Measurements from ENCODE around the gene FBXO7.
"Not testable (repeated sequence)": the region's sequence is repeated elsewhere in the genome, so short reads cannot be mapped to it uniquely, and the experiment has no call there.

The FBXO7 gene

DNA sequence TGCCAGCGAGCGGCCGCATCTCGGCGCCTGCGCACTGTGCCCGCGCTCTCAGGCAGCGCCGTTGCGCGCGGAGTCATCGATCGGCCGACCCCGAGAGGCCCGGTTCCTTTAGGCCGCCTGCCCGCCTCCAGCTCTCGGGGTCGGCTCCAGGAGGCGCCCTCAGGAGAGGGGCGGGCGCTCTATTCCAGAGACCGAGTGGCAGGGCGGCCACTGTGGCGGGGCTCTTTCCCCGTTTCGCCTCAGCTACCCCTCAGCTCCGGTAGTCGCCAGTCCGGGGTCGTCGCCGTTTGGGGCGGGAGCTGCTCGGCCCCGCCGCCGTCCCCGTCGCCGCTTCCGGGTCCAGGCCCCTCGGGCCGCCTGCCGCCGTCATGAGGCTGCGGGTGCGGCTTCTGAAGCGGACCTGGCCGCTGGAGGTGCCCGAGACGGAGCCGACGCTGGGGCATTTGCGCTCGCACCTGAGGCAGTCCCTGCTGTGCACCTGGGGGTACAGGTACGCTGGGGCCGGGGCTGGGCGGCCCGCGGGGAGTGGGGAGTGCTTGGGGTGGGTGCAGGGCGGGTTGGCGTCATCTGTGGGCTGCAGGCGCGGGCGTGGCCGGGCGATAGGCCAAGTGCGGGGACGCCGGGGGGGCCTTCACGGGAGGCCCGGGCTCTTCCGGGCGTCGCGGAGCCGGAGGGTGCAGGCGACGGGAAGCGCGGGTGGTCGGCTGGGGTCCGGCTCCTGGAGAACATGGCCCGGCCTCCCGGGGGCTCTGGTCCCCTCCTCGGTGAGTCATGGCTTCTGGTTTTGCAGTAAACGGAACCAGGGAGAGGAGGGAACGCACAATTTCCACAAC lies at the start of gene FBXO7:
Gene FBXO7 (plus strand): TSS at position 177 of the 833 bp plus-strand sequence. CDS start 192 bp downstream, at position 369.
- DNase-seq: peak; percentile 88

DNA sequence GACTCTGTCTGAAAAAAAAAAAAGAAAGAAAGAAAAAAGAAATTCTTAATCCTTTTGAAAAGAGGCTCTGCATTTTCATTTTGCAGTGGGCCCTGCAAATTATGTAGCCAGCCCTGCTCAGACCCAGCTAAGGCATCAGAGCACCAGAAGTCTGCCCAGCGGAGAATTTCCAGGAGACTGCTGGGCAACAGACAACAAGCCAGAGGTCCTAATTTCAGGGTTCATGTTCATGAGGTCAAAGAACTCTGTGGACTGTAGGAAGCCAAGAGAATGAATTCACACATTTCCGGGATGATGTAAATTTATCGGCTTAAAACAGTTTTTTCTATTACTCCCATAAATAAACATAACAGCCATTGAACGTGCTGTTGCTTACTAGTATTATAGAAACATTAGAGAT lies 47.7 kb upstream of the FBXO7 start:
- DNase-seq: no peak

DNA sequence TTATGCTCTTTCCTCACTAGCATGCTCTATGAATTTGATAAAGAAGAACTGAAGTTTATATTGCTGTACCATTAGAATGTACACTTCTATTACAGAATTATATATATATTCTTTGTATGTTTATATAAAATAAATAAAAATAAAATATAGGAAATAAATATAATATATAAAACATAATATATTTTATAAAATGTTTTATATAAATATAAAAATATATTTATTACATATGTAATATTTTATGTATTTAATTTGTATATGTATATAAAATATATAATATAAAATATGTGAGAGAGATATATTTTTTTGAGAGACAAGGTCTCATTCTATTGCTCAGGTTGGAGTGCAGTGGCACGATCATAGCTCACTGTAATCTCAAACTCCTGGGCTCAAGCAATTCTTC lies 44.3 kb upstream of the FBXO7 start:
- no peak for DNase-seq

DNA sequence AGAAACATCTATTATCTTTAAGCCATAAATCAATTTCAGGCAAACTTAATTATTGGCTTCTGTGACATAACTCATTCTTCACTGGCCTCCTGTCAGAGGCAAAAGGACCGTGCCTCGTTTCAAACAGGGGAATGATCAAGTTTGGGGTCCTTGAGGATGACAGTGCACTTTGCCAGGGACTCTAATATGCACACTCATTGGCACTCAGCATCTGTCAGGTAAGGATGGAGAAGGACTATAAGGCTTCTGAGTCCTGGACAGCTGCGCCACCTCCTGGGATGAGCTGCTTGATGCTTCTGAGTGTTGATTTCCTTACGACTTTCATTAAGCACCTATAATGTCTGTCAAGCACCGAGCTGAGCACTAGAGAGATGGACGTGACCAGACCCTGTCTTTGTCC lies 30.5 kb upstream of the FBXO7 start:
- no peak for DNase-seq

DNA sequence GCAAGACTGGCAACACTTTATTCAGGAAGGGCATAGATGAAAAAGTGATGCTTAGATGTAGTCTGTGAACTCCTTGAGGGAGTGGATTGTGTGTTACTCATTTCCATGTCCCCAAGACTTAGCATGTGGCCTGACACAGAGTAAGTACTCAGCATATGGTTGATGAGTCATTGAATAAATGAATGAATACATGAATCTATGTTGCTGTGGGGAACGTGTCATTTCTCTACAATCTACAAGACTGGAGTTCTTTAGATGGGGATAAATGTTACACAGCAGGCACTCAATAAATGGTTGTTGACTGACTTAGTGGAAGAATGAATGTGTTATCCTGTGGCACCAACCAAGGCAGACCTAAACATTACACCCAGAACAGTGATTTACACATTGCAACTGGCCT lies 28.3 kb upstream of the FBXO7 start:
- no peak for DNase-seq

DNA sequence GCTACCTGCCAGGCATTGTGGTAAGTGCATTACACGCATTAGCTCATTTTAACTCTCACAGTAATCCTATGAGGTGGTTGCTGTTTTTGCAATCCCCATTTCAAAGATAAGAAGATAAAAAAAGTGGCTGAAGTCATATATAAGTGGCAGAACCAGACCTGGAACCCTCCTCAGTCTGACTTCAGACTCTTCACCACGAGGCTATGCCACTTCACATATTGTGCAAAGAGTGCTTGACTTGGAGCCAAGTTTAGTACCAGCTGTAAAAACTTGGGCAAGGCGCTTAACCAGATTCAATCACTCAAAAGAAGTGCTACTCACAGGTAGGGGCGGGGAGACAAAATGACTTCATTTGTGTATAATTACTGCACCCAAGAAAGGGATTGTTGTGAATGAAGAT lies 25.6 kb upstream of the FBXO7 start:
- DNase-seq: no peak

DNA sequence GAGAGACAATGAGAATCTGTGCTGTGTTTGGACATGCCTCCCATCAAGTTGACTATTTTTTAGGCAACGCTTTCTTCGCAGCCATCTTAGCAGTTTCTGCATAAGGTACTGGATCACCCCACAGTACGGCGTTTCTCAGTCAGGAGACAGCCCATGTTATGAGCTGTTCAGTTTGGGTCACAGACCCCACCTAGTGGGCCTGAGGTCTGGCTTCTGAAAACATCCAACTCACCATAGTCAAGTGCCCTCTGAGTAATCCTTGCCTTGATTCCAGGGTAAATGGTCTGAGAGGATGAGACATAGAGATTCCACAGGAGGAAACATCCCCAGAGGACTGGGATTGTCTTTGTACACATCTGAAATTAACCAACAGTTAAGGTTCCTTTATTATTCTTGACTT lies 17.6 kb upstream of the FBXO7 start:
- no peak for DNase-seq

DNA sequence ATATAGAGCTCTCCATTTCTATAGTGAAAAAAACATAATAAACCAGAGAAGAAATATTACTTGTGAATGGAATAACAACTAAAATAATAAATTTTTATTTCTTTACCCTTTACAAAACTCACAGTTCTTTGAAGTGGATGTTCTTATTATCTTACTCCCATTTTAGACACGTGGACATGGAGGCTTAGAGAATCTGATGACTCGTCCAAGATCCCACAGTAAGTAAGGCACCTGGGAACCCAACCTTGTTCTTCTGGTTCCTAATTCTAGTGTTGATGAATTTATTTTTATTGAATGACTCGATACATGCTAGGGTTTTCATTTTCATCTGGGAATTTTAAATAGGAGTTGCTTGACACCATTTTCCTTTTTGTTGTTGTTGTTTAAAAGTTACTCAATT lies 12.2 kb upstream of the FBXO7 start:
- no peak for DNase-seq

DNA sequence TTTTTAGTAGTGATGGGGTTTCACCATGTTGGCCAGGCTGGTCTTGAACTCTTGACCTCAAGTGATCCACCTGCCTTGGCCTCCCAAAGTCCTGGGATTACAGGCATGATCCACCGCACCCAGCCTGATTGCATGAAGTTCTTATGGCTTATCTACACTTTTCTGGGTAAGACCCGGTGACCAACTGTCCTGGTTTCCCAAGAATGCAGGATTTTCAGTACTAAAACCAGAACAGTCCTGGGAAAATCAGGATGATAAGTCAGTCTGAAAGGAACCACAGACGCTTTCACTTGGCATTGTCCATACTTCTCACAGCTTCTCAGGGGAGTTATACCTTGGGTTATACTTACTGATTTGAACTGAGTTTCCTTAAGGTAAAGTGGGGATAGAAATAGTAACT lies 8.9 kb upstream of the FBXO7 start:
- DNase-seq: no peak

DNA sequence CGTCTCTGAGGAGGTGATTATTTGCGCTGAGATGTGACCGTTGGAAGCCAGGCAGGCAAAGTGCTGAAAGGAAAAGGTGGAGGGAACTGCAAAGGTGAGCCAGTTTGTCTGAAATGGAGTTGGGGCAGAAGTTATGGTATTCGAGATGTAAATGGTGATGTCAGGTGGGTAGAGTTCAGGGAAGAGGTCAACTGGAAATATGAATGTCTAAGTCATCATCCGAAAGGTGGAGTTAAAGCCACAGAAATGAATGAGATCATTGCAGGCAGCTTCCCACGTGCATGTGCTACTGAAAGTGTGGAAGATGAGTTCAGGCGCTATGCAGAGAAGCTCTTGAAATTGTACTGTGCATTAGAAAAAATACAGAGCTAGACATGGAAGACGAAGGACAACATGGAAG lies 8.1 kb upstream of the FBXO7 start:
- no peak for DNase-seq

DNA sequence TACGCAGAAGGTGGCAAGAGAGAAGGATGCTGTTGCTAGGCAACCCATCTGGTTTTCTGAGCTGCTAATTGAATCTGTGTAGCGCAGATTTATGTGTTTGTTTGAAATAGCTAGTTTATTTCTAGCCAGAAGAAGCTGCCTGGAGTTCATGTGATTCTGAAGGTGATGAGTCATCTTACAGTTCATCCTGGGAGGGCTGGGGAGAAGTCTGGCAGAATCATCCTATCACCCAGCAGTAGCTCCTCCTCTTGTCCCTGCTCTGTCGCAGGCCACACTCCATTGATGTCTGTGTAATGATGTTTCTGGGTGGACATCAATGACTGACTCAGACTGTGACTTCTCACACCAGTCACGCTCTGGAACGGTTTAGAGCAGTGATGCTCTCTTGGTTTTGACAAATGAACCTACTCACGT lies 4.8 kb upstream of the FBXO7 start:
- no peak for DNase-seq

DNA sequence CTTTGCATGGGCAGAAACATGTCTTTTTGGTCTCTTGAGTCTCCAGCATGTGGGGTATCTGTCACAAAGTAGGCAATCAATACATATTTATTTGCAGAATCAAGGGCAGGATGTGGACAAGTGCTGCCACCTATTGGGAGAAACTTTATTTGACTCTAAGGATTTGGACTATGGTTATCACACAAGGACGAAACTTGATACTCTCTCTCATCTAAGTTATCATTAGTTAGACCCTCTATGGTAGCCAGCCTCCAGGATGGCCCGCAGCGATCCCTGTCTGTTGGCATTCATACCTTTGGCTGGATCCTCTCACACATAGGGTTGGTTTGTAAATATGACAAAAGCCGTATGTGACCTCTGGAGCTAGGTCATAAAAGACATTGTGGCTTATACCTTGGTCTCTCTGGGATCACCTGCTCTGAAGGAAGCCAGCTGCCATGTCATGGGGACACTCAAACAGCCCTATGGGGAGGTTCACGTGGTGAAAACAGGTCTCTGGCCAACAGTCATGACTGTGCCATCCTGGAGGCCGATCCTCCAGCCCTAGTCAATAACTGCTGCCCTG lies 1.1 kb upstream of the FBXO7 start:
- DNase-seq: peak; percentile 13

DNA sequence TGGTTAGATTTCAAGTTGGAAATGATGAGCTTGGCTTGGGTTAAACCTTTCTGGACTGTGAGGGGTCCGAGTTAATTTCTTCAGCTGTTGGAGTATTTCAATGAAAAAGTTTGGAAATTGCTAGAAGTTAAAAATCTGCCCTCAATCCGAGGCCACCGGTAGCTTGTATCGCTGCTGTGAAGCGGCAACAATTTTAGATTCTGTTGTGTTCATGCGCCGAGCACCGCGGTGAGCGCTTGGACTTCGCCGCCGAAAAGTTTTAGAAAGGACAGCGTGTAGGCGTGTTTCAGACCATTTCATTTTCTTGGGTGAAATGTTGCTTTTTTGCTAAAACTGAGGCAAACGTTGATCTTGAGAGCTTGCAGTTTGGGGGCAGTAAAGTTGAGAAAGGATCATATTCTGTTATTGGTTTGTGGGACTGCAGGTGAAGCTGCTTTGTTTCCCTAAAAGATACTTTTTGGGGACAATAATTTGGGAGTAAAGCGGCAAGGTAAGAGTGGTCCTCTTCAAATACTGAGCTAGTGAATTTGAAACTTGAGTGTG lies 928 bp downstream of the FBXO7 start:
- DNase-seq: peak; percentile 13

DNA sequence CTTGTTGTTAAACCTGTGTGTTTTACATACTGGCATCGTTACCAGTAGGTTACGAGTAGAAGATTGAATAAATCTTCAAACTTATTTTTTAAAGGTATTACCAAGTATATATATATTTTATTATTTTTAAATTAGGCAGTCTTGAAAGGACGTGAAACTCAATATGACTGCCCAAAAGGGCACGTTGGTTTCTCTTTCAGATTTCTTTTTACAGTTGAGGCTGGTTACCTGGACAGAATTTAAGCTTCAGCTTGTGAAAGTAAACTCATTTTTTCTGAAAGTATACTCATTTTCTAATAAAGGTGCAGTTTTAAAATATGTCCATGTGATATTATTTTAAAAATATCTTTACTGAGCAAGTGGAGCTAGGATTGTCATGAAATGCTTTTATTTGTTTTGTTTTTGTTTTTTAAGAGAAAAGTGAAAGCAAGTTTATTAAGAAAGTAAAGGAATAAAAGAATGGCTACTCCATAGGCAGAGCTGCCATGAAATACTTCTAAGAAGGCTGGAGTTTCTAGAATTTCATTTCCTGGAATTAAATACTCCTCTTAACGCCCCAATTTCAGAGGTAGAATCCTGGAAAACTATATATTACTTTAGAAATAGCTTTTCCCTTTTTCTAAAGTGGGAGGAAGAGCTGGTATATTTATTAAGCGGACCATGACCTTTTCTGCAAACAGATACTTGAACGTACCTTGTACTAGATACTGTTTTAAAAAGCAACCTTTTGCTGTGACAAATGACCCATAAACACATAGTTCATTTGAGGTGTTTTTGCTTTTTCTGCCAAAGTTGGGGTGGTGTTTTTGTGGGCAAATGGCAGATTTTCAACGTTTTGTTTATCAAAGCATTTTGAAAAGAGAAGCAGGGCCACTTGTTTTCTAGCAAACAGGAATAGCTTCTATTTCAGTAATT lies 1.9 kb downstream of the FBXO7 start:
- DNase-seq: no peak

DNA sequence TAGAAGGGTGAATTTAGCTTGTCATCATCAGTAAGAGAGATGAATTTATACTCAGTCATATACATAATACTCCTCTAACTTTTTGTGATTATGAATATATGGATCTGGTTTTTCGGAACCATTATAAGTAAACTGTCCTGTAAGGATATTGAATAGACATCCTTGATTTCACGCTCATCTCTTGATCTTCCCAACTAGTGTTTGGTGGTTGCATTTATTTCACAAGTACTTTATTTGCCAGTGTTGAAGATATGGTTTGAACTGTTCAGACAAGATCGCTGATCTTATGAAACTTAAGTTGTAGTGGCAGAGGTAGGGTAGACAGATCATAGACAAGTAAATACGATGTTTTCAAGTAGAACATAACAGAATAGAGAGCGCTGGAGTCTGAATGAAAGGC lies 3.0 kb downstream of the FBXO7 start:
- no peak for DNase-seq

DNA sequence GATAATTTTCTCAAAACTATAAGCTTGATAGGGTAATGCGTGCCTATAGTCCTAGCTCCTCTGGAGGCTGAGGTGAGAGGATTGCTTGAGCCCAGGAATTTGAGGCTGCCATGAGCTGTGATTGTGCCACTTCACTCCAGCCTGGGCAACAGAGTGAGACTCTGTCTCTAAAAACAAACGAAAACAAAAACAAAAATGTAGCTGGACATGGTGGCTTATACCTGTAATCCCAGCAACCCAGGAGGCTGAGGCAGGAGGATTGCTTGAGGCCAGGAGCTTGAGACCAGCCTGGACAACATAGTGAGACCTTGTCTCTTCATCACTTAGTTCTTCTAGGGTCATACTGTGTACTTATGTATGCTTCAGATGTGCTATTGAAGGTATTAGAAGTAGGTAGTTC lies 3.9 kb downstream of the FBXO7 start:
- not testable (repeated sequence) for DNase-seq

DNA sequence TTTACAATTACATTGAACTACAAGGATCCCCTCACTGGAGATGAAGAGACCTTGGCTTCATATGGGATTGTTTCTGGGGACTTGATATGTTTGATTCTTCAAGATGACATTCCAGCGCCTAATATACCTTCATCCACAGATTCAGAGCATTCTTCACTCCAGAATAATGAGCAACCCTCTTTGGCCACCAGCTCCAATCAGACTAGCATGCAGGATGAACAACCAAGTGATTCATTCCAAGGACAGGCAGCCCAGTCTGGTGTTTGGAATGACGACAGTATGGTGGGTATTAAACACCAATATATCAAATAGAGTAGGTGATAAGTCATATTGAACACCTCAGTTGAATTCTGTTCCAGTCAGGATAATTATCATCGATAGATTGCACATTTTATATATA lies 4.4 kb downstream of the FBXO7 start:
- no peak for DNase-seq

DNA sequence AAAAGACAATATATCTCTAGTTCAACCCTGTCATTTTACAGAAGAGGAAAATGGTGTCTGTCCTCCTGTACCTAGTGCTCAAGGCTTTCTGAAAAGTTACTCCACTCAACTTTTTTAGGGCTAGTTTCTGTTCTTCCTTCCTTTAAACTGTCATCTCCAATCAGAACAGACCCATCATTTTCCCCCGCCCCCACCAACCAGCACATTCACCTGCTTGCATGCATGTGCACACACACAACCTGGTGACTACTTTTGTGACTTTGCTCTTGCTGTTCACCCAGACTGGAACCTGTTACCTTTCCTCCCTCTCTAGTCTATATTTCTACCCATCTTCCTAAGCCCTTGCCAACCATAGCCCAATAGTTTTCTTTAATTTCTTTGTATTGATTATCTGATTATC lies 5.6 kb downstream of the FBXO7 start:
- DNase-seq: peak; percentile 37

DNA sequence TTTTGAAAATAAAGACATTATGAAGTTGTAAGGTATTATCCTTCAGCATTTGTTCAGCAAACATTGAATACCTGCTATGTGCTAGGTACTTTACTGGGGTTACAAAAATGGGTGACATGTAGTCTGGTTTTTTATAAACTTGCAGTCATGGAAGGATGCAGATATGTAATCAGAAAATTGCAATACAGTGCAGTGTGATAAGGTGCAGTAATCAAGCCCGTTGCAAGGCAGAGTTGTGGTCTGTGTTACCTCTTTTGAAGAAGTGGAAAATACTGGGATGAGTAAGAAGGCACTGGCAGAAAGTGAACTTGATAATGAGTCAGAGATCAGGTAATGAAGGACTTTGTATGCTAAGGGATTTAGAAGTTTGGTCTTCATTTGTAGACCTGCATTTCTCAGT lies 8.1 kb downstream of the FBXO7 start:
- DNase-seq: peak; percentile 39

DNA sequence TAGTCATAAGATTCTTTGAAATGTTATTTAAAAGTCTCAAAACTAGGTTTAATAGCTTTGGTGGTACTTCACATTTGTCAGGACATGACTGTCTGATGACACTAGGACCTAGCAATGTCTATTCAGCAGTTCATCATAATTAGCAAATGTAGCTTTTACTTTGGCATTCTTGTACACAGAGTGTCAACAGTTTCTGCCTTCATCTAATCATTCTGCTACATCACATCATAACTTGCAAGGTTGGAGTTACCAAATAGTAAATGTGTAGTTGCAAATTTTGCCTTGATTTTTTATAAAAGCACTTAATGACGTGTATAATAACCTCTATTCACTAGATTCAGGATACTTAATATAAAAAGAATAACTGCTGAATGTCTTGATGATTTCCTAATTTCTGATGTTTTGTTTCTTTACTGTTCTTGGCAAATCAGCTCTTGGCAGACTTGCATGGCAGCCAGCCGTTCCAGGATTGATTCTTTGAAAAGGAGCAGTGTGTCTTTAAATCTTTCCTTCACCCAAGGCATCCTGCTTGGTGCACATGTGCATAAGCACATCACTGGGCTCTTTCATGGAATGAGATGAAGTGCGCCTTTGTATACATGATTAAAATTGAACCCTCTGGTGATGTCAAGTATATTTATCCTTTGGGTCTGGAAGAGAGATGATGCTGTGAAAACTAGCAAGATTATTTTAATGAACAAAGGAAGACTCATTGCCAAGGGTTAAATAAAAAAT lies 12.2 kb downstream of the FBXO7 start:
- no peak for DNase-seq

DNA sequence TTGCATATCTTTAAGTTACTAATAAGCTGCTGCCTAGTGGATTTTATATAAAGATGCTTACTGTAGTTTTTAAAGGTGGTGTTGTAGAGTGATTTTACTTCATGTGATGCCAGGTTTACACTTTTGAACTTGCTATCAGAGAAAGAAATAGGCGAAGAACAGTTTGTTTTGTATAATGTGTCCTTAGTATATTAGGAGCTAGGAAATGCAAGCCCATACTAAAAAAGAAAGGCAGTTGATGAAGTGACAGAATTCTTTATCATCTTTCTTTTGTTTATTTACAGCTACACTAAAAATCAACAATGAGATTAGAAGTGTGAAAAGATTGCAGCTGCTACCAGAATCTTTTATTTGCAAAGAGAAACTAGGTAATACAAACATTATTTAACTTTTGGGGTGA lies 12.8 kb downstream of the FBXO7 start:
- no peak for DNase-seq

DNA sequence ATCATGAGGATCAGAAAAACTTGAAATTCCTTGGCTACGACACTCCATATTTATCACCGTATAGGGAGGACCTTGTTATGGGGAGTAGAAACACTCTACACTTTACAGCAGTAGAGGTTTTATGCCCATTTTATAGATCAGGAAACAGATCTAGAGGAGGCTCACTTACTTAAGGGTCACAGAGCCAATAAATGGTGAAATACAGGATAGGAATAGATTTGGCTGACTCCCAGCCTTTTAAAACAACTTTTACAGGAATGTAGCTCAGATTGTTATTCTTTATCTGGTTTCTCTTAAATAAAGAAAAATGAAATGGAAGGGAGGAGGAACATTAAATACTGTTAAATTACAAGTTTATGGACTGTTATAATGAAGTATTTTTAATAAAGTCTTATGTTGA lies 14.8 kb downstream of the FBXO7 start:
- no peak for DNase-seq

DNA sequence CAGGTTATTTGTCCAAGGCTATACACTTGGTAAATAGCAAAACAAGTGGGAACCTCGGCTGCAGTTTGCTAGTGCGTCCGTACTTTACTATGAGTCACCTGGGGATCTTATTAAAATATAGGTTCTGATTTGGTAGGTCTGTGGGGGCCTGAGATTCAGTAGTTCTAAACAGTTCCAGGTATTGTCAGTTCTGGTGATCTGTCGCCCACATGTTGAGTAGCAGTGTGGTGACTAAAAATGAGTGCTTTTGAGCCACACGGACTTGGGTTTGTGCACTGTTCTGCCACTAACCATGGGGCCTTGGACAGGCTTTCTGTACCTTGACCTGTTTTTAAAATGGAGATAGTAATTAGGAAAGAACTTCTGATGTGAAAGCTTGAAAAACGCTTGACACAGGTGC lies 15.7 kb downstream of the FBXO7 start:
- DNase-seq: no peak

Measured in activated naive CD4-positive, alpha-beta T cell treated with anti-CD3 and anti-CD28 coated beads, Interleukin-2, amount 50 U/mL, for 16 hours (primary cell).